Central memory CD4-positive, alpha-beta T cell (primary cell): ENCODE measurements around the gene SLC7A4.
"Not testable (repeated sequence)": the region's sequence is repeated elsewhere in the genome, so short reads cannot be mapped to it uniquely, and the experiment has no call there.

Experiments used
- DNase-seq: peaks from one replicate; pipeline ENCODE4 v3.0.0; 2022

Gene SLC7A4

GRCh38 chr22:21039158-21039557 lies 6.8 kb upstream of the SLC7A4 start:
- not testable (repeated sequence) for DNase-seq

- DNase-seq = no peak
Observed at GRCh38 chr22:21038405-21038804, 6.0 kb upstream of the SLC7A4 start.

GRCh38 chr22:21034989-21035388 lies 2.6 kb upstream of the SLC7A4 start:
- DNase-seq = no peak

- no peak for DNase-seq
Observed at GRCh38 chr22:21033895-21034294, 1.5 kb upstream of the SLC7A4 start.

GRCh38 chr22:21032868-21033688 lies 717 bp upstream of the SLC7A4 start:
- DNase-seq = no peak

GRCh38 chr22:21031545-21032036 lies 770 bp downstream of the SLC7A4 start:
- no peak for DNase-seq

- no peak for DNase-seq
Observed at GRCh38 chr22:21030621-21031544, 1.5 kb downstream of the SLC7A4 start.

GRCh38 chr22:21030032-21030431 lies 2.3 kb downstream of the SLC7A4 start:
- no peak for DNase-seq

- no peak for DNase-seq
Observed at GRCh38 chr22:21029486-21030025, 2.8 kb downstream of the SLC7A4 start.

GRCh38 chr22:21028277-21029251 lies 3.8 kb downstream of the SLC7A4 start:
- no peak for DNase-seq

- no peak for DNase-seq
Observed at GRCh38 chr22:21026783-21027692, 5.3 kb downstream of the SLC7A4 start.

GRCh38 chr22:21025763-21026755 lies 6.3 kb downstream of the SLC7A4 start:
- DNase-seq = no peak

GRCh38 chr22:21025266-21025665 lies 7.1 kb downstream of the SLC7A4 start:
- DNase-seq = no peak

- no peak for DNase-seq
Observed at GRCh38 chr22:21022955-21023614, 9.3 kb downstream of the SLC7A4 start.

- DNase-seq = no peak
Observed at GRCh38 chr22:21022507-21022906, 9.9 kb downstream of the SLC7A4 start.

GRCh38 chr22:21020802-21021429 lies 11.4 kb downstream of the SLC7A4 start:
- DNase-seq = no peak

- DNase-seq = no peak
Observed at GRCh38 chr22:21018314-21018713, 14.0 kb downstream of the SLC7A4 start.

GRCh38 chr22:21016644-21017420 lies 15.5 kb downstream of the SLC7A4 start:
- no peak for DNase-seq
